Stromal cell of bone marrow (primary cell): ENCODE data around the gene ASCC1.
"Not testable (repeated sequence)": the region's sequence is repeated elsewhere in the genome, so short reads cannot be mapped to it uniquely, and the experiment has no call there.

Experiments
- DNase-seq: peaks from one replicate; pipeline ENCODE4 v3.0.0-alpha.2; 2012; ENCODE audit warnings: low read depth

Gene ASCC1

GRCh38 chr10:72170263-72170662, 45.8 kb downstream of the ASCC1 start:
- DNase-seq = no peak

GRCh38 chr10:72167118-72167517, 49.0 kb downstream of the ASCC1 start:
- no peak for DNase-seq

GRCh38 chr10:72164617-72165016, 51.5 kb downstream of the ASCC1 start:
- no peak for DNase-seq

GRCh38 chr10:72162978-72163377, 53.1 kb downstream of the ASCC1 start:
- no peak for DNase-seq

GRCh38 chr10:72158176-72158575, 57.9 kb downstream of the ASCC1 start:
- DNase-seq = no peak

- no peak for DNase-seq
Observed at GRCh38 chr10:72156223-72156622, 59.9 kb downstream of the ASCC1 start.

GRCh38 chr10:72152286-72152685, 63.8 kb downstream of the ASCC1 start:
- DNase-seq = no peak

GRCh38 chr10:72150746-72151478, 65.2 kb downstream of the ASCC1 start:
- not testable (repeated sequence) for DNase-seq

GRCh38 chr10:72147324-72147584, 68.8 kb downstream of the ASCC1 start:
- not testable (repeated sequence) for DNase-seq

GRCh38 chr10:72146559-72147323, 69.3 kb downstream of the ASCC1 start:
- DNase-seq = no peak

- DNase-seq = no peak
Observed at GRCh38 chr10:72146071-72146470, 70.0 kb downstream of the ASCC1 start.

GRCh38 chr10:72145657-72146056, 70.4 kb downstream of the ASCC1 start:
- no peak for DNase-seq

- no peak for DNase-seq
Observed at GRCh38 chr10:72140850-72141249, 75.2 kb downstream of the ASCC1 start.

GRCh38 chr10:72140174-72140573, 75.9 kb downstream of the ASCC1 start:
- no peak for DNase-seq

GRCh38 chr10:72137583-72137982, 78.5 kb downstream of the ASCC1 start:
- DNase-seq = no peak

GRCh38 chr10:72136225-72136624, 79.9 kb downstream of the ASCC1 start:
- DNase-seq = not testable (repeated sequence)

GRCh38 chr10:72134785-72135767, 81.0 kb downstream of the ASCC1 start:
- no peak for DNase-seq

- DNase-seq = peak; percentile 55
Observed at GRCh38 chr10:72133517-72133916, 82.6 kb downstream of the ASCC1 start.

- no peak for DNase-seq
Observed at GRCh38 chr10:72132854-72133253, 83.2 kb downstream of the ASCC1 start.

GRCh38 chr10:72127571-72127970, 88.5 kb downstream of the ASCC1 start:
- DNase-seq = no peak

- DNase-seq = no peak
Observed at GRCh38 chr10:72126872-72127232, 89.2 kb downstream of the ASCC1 start.

- peak; percentile 24 for DNase-seq
Observed at GRCh38 chr10:72126184-72126871, 89.7 kb downstream of the ASCC1 start.
